GM18907 (cell line): ENCODE measurements around the gene AHI1.

Experiments used
- ATAC-seq: cut with Tn5 transposase; IDR thresholded peaks from one replicate; pipeline ENCODE4 v1.9.1; 2021; ENCODE audit warnings: mild to moderate bottlenecking, moderate library complexity; ENCODE audit not compliant: unreplicated experiment

Gene AHI1

DNA sequence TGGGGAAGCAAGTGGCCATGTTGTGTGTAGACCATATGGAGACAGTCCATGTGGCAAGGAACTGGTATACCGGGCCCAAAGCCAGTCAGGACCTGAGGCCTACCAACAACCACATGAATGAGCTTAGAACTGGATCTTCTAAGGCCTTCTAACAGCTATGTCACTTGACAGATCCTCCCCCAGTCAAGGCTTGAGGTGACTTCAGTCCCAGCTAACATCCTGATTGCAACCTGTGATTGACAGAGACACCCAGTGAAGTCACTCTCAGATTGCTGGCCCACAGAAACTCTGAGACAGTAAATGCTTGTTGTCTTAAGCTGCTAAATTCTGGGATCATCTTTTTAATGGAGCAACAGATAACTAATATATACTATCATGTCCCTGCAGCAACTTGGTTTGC lies 32.9 kb downstream of the AHI1 start:
- peak; percentile 76 for ATAC-seq

GRCh38 chr6:135461208-135461607 lies 36.3 kb downstream of the AHI1 start:
- no peak for ATAC-seq

DNA sequence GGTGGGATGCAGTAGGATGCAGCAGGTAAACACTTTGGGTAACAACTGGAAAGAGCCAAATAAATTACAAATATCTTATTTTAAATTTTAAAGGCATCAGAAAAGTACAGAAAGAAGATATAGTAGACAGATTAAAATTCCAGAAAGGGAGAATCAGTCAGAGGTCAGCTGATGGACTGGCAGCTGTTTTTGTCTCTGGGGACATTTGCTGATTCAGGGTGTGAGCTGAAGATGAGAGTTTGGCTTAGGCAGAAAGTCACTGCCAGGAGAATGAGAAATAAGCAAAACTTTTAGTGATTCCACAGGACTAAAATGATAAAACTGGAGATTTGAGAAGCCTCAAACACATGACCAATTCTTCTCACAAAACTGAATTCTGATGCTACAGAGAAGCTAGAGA lies 39.5 kb downstream of the AHI1 start:
- ATAC-seq, result no peak

DNA sequence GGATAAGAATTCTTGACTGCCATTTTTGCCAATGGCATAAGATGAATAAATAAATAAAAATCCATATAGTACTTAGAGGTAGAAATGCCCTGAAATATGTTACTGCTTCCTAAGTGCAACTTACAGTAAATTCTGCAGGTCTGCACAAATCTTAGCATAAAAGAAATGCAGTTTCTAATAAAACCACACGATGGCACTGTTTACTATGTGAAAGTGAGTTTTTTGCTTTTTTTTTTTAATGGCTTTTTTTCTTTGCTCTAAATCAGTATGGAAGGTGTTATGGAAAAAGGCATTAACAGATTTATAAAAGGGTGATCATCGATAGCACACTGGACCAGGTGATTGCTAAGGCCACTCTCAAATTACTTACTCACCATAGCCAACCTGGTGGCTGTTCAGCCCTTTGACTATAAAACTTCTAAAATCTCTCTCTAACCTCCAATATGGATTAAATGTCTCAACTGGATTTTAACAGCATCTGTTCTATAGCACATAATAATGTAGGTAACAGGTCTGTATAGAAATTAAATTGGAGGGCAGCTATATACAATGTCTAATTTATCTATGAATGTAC lies 45.8 kb downstream of the AHI1 start:
- no peak for ATAC-seq

DNA sequence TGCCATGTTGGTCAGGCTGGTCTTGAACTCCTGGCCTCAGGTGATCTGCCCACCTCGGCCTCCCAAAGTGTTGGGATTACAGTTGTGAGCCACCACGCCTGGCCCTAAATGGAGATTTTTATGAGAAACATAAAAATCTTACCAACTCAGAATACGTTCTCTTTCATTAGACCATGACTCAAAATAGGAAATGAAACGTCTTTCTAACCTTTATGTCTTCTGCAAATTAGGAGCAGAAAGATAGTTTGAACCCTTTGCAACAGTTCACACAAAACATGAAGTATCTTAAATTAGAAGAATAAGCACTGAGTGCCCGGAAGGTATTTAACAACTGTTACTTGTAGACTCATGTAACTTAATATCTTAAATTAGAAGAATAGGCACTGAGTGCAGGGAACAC lies 48.3 kb downstream of the AHI1 start:
- ATAC-seq, result no peak

DNA sequence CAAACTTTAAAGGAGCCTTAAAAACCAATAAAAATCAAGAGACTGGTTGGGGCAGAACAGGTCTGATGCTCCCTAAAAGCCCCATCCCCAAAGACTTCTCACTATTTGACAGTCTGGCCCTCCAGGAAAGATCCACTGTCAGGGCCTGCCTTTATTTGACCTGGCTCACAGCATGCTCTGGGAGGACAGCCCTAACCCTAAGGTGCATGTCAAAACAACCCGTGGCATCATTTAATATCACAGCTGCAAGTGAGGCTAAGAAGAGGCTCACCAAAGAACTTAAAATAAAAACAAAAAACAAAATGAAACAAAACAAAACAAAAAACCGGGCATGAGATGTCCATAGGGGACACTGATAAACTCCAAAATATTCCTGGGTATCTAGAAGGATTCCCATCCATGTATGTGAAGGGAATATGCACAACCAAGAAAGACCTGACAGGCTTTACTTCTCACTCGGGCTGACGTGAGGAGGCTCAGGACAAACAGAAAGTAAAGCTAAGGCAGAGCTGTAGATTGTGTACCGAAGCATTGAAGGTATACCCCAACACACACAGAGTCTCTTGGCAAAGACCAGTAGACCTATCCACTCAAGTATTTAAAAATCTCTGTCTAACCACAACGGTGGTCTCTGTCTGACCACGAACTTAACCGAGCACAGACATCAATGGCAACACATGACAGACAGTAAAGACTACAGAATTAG lies 57.3 kb downstream of the AHI1 start:
- ATAC-seq, result peak; percentile 59

GRCh38 chr6:135439549-135439948 lies 58.0 kb downstream of the AHI1 start:
- ATAC-seq, result no peak

GRCh38 chr6:135438907-135439535 lies 58.5 kb downstream of the AHI1 start:
- ATAC-seq, result peak; percentile 37

DNA sequence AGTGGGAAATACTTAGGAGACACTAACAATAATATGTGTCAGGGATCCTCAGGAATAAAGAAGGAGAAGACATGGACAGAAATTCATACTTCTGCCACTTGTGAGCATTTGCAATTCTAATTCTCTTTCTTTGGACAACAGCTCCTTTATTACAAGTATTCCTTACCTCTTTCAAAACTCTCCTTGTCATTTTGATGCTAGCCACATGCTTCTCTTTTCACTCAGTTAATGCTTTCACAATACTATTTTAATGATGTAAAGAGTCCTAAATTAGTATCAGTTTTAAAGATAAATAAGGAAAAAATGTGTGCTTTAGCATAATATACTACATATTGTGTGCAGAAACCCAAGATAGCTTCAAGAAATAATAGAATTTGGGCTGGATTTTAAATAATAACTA lies 62.5 kb downstream of the AHI1 start:
- no peak for ATAC-seq

- no peak for ATAC-seq
Observed at GRCh38 chr6:135434095-135434494, 63.4 kb downstream of the AHI1 start.

GRCh38 chr6:135428078-135428477 lies 69.5 kb downstream of the AHI1 start:
- ATAC-seq, result no peak

- no peak for ATAC-seq
Observed at GRCh38 chr6:135426833-135427232, 70.7 kb downstream of the AHI1 start.

GRCh38 chr6:135424385-135424784 lies 73.2 kb downstream of the AHI1 start:
- no peak for ATAC-seq

- peak; percentile 90 for ATAC-seq
Observed at GRCh38 chr6:135423649-135424128, 73.9 kb downstream of the AHI1 start.

GRCh38 chr6:135419162-135419561 lies 78.4 kb downstream of the AHI1 start:
- ATAC-seq, result no peak

DNA sequence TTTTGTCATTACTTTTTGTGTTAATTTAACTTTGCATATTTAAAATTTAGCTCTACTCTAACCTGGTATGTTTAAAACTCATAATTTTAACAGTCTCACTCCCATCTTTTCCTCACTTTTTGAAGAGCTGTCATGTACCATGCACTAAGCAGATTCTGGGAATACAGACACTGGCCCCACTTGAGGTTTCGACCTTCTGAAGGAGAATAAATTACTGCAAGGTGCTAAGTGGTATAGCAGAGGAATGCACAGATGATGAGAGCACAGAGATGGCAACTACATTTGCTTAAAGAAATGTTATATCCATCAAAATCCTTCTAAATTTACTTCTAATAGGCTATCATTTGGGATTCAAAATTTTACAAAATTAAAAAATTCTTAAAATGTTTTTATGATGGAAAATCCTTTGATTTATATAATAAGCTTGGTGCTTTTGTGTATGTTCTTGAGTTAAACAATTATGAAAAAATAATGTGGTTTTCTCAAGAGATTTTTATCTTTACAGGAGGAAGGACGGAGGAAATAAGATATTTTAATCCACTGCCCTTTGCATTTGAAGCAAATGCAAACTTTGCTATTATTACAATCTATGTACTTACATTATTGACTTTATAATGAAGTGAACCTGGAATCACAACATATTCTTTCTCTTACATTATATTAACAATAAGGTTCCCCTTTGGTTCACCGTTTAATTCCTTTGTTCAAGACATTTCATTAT lies 79.3 kb downstream of the AHI1 start:
- ATAC-seq, result no peak

DNA sequence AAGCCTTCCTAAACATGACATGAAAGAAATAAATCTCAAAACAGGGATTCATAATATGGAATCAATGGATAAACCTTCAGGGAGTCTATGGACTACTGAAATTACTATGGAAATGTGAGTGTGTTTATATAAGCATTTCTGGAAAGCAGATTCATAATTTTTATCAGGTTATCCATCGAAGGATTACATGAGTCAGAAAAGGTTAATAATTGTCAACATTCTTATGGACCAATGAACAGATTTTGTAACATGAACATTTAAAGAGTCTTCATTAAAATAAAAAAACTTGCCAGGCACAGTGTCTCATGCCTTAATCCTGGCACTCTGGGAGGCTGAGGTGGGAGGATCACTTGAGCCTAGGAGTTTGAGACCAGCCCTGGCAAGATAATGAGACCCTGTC lies 84.8 kb downstream of the AHI1 start:
- no peak for ATAC-seq

DNA sequence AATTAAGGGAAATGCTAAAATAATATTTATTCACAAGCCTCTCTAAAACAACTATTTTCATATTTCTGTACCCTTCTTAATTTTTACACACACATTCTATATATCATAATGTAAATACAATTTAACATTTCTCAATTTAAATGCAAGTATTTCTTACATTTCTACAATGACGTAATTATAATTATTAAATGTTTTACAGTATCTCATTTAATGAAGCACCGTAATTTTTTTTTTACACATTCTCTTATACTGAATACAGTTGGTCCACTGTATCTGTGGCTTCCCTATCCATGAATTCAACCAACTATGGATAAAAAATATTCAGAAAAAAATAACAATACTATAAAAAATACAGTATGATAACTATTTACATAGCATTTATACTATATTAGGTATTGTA lies 85.7 kb downstream of the AHI1 start:
- no peak for ATAC-seq

- no peak for ATAC-seq
Observed at GRCh38 chr6:135411339-135411738, 86.2 kb downstream of the AHI1 start.

DNA sequence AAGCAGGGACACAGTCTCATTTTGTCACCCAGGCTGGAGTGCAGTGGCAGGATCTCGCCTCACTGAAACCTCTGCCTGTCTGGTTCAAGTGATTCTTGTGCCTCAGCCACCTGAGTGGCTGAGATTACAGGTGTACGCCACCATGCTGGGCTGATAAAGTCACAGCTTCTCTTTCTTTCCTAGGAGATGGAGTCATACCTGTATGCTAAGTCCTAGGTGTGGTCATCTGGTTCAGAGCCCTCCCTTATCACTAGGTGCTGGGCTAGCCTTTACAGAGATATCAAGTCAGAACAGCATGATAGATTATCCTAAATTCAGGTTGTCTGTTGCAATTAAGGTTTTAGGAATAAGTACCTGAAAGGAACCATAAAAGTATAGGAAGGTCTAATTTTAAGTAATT lies 86.7 kb downstream of the AHI1 start:
- ATAC-seq, result no peak

GRCh38 chr6:135403584-135403983 lies 94.0 kb downstream of the AHI1 start:
- no peak for ATAC-seq

DNA sequence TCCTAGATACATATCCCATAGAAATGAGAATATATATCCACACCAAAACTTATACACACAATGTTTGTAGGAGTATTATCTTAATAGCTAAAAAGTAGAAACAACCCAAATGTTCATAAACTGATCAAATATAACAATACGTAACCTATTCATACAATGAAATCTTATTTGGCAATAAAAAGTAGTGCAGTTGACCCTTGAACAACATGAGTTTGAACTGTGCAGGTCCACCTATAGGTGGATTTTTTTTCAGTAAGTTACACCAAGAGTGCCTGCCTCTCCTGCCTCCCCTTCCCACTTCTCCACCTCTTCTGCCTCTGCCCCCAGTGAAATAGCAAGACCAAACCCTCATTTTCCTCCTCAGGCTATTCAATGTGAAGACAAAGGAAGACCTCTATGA lies 95.2 kb downstream of the AHI1 start:
- ATAC-seq, result no peak
